GM21390 (cell line): ENCODE data around the gene ZNF365.

Source experiments
- ATAC-seq: cut with Tn5 transposase; IDR thresholded peaks from one replicate; pipeline ENCODE4 v1.9.1; 2021; ENCODE audit not compliant: unreplicated experiment

The ZNF365 gene

DNA sequence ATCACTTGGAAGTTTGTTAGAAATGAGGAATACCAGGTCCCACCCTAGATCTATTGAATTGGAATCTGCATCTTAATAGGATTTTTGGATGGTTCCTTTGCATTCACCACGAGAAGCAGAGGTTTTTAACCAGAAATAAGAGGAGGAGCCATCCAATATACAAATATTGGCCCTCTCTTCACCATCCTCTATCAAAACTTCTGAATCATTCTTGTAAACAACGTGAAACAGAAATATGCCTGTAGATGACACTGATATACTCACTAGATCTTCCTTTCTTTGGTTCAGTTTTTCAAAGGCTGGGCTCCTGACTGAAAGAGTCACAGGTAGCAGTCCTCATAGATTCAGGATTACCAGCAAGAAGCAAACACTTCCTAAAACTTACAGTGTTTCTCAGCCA lies 39.5 kb downstream of the ZNF365 start:
- no peak for ATAC-seq

DNA sequence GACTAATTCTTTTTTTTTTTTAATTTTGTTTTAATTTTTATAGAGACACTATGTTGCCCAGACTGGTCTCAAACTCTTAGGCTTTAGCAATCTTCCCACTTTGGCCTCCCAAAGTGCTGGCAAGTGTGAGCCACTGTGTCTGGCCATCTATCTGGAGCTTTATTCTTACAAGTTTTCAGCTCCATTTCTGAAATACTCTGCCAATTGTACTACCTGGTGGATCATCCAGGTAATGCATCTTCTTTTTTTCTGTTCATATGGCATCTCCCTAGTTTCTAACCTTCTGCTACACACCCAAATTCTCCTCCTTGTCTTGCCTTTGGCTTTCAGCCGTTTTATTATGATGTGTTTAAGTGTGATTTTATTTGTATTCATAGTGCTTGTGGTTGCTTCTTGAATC lies 40.2 kb downstream of the ZNF365 start:
- ATAC-seq, result no peak

DNA sequence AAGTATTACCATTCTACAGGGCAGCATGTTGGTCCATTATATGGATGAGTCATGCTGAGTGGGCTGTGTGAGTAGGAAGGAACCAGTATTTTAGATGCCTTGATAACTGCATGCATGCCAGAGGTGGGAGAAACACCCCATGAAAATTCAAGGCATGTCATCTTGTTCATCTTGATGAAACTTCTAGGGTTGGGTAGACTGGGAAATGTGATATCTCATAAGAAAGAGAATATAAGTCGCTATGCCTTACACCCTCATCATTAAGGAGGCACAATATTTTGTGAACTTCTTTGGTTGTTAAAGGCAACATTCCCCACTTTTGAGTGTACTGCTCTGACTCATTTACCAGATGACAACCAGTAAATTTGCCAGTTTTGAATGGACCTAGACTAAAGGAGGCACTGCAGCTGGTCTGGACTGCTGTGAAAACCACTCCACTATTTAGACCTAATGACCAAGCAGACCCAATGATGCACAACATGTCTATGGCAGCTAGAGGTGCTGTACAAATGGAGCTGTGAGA lies 48.0 kb downstream of the ZNF365 start:
- ATAC-seq, result no peak

DNA sequence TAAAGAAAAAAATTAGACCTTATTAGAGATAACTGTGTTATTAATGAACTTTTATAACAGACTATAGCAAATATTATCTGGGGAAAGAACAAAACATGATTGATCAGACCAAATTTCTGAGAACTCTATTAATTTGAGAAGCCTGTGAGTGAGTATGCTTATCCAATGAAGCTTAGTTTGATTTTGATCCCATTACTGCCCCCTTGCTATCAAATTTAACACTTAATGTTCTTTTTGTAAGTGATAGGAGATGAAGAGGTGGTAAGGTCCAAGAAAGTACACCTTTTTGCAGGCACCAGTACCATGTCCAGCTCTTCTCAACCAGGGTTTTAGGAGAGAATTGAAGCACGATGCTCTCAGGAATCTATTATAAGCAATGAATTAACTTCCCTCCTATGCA lies 49.9 kb downstream of the ZNF365 start:
- no peak for ATAC-seq

DNA sequence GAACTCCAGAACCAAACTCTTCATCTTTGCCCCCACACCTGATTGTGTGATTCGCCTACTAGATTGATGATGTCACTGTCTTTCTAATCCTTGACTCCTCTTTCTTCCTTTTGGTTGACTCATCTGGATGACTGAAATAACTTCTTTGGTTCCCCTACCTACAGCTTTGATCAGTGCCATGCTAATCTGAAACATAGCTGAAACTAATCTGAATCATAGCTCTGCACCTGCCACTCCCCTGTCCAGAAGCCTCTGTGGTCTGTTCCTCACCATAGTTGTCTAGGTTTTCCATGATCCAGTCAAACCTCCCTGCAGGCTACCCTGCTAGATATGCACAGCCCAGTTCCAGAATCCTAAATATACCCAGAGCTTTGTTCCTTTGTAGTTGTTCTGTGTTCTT lies 51.9 kb downstream of the ZNF365 start:
- no peak for ATAC-seq

DNA sequence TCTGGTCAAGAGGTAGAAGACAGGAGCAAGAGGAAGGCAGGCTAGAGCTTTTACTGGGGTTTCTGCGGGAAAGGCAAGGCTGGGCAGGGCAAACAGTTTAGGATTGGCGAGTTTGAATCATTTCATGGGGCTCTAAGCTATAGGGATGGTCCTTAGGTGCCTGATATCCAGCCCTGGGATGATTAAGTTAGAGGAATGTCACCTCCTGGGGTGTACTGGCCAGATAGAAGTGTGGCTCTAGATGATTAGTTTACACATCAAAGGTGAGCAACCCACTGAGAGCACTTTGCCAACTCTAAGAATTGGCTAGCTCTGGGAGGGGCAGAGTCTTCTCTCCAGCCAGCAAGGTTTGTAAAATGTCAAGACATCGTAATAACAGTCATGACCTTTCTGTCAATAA lies 52.4 kb downstream of the ZNF365 start:
- no peak for ATAC-seq

DNA sequence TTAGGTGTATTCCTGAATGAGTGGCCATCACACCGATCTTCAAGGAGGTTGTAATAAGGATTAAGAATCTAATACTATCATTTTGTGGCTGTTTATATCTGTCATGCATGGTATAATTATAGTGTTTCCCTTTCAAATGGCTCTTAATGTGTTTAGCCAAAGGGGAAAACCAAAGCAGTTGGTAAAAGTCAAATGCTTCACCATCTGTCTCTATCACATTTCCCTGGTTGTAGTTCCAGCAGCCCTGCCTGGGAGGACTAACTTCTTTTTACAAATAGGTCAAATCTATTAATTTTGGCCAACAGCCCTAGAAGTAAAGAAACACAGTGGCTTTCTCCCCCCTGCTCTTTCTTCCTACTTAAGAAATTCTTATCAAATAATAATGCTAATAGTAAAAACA lies 56.7 kb downstream of the ZNF365 start:
- ATAC-seq, result no peak

DNA sequence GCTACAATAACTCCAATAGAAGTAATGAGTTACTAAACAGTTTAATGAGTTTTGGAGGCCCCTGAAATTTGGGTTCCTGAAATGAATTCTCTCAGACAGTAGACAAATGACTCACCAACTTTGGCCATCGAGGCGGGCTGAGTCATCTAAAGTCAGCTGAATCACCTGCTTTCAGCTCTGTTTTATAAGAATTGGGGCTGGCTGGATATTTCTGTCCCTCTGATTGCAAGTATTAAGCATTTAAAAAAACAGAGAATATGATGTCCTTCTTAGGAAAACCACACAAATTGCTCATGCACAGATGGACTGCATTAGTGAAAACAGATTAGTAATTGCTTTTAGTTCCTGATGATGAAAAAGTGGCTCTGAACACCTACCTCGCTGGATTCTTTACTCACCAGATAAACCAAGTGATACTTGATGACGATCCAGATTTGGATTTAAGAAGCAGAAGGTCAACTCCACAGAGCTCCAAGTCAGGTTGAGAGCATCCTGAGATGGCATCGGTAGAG lies 59.1 kb downstream of the ZNF365 start:
- peak; percentile 88 for ATAC-seq

DNA sequence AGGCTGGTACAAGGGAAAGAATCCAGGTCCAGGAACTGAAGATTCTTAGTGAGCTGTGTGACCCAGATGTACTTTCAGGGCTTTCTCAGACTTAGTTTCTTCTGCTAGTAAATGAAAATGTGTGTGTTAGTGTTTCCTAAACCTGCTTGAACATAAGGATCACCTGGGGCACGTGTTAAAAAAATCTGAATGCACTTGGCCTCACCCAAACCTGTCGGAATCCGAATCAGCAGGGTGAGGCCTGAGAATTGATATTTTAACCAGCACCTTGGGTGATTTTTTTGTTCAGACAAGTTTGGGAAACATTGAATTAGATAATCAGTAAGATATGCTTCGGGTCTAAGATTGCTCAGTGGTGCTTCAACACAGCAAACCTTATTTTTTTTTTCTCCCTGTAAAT lies 59.7 kb downstream of the ZNF365 start:
- no peak for ATAC-seq

DNA sequence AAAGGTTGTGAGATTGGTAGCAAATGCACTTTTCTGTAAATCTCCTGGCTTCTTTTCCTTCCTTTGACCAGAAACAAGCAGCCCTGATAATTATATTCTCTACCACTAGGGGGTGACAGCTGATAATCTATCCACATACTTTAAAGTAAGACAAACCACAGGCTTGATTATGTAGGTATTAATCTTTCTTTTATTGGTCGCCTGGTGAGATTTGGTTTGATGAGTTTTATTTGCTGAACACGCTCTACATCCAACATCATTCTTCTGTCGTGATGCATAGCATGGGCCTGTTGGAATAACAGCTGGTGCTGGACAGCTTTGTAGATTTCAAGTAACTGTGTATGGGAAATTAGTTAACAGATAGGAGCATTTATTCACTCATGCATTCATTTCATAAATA lies 63.5 kb downstream of the ZNF365 start:
- ATAC-seq, result no peak

DNA sequence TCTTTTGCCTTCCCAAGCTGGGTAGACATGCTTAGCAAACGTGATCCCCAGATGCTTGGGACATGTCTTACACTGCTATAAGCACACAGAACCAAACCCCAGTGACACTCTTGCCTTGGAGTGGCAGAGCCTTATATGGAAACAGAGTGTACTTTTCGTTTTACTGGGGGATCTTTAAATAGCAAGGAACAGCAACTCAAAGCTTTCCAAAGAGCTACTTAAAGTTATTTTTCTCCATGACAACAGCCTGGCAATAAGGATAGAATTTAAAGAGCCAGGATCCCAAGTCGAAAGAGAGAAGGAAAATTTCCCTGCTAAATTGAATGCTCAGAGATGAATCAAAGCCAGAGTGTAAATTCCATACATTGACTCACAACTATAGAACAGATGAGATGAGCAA lies 67.8 kb downstream of the ZNF365 start:
- no peak for ATAC-seq

DNA sequence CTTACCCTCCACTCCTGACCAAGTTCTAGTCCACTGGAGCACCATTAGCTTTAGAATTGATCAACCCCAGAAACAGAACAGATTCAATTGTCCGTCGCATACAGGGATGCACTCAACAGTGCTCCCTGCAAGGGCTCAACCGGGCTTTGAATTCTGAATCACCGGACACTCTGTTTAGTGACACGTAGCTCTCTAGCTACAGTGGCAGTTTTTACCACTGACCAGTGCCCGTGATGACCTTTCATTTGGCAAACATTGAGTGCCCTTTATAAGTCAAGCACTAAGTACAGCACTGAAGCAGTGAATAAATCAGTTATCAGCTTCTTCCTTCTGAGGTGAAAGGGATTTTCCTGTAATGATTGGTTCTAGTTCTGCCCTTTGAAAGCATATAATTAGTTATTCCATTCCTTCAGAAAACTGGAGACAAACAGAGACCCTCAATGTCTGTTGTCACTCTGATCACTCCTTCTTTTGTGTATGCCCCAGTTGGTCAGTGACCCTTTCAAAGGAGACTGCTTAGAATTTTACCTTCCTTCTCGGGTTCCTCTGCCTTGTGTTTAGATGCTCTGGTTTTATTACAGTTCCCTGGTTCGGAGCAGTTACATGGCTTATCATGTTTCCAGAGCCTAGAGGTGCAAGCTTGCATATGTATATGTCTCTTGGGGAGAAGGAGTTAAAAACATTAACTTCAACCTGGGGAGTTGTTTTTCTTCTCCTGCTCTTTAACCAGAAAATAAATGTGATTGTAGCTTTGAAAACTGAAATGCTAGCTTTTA lies 68.9 kb downstream of the ZNF365 start:
- ATAC-seq, result no peak

DNA sequence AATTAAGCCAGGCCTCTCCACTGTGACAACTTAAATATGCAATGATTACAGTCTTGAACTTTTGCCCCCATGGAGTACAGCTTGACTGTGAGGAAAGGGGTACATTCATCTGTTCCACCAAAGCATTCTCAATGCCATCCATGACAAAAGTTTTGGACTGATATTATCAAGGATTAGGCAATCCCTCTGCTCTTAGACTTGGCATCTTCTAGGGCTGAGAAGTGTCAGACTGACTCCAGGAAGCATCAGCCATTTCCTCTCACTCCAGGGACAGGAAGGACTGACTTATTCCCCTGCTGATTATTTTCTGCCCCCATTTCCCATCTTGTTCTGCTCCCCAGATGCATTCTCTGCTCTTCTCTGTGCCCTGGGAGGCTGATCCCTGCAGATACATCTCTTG lies 69.7 kb downstream of the ZNF365 start:
- ATAC-seq, result no peak

DNA sequence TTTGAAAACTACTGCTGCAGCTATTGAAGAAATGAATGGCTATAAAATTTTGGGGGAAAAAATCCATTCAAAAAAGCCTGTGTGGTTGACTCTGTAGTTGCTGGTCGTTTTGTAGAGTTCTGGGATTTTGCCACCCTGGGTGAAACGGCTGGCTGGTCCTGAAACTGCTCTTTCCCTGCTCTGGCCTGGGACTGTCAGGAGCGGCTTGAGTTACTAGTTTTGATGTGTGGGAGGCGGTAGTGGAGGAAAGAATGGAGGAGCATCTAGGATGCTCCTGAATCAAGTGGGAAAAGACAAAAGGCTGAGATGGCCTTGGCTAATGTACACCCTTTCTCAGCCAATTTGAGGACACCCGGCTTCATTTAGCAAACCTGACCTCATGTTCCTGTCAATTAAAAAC lies 72.5 kb downstream of the ZNF365 start:
- no peak for ATAC-seq

DNA sequence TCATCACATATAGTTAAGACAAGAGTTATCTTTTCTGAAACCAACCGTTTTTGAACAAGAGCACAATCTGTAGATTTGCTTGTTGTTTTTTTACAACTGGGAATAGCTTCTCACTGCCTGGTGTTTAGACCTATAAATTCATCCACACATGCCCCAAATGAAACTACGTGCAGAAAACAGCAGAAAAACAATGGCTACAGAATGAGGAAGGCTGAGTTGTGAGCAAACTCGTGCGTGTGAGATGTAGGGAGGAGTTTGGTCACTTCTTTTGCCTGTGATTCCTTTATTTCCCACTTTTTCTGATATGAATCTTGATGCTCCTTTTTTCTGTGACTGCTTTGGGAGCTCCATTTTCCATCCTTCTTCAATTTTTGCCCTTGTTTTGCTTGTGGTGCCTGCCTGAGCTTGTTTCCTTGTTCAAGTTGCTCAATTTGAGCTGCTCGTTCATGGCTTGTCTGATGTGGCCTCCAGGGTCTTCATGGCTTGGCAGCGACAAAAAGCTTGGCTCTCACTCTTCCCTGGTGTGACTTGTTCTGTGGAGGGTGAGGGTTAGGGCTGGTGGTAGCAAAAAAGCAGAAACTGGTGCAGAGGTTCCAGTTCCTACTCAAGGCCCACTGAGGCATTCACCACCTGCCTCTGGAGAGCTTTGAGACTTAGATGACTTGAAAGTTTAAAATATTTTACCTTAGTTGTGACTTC lies 76.9 kb downstream of the ZNF365 start:
- no peak for ATAC-seq

DNA sequence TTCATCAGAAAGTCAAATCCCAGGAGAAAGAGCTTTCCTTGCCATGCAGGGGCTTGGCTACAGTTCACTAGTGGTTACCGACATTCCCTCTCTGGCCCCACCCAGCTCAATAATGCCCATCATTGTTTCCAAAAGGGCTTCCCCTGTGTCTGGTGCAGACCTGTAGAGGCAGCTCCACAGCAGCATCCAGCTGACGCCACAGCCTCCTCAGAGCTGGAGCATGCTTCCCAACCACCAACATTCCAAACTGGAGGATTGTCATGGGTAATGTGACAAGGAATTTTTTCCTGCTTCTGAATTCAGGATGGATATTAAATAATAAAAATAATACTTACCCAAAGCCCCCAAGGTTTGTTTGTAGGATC lies 77.4 kb downstream of the ZNF365 start:
- ATAC-seq, result no peak
